NOMO-1 treated with dmso at 0.1 percent for 144 hours (cell line): ENCODE data around the gene ITIH1.
"Not testable (repeated sequence)": the region's sequence is repeated elsewhere in the genome, so short reads cannot be mapped to it uniquely, and the experiment has no call there.

Experiments used
- DNase-seq: peaks from one replicate; lab custom pipeline; 2025; ENCODE audit not compliant: unreplicated experiment; lab: John Stamatoyannopoulos, UW

ITIH1 gene, protein sequence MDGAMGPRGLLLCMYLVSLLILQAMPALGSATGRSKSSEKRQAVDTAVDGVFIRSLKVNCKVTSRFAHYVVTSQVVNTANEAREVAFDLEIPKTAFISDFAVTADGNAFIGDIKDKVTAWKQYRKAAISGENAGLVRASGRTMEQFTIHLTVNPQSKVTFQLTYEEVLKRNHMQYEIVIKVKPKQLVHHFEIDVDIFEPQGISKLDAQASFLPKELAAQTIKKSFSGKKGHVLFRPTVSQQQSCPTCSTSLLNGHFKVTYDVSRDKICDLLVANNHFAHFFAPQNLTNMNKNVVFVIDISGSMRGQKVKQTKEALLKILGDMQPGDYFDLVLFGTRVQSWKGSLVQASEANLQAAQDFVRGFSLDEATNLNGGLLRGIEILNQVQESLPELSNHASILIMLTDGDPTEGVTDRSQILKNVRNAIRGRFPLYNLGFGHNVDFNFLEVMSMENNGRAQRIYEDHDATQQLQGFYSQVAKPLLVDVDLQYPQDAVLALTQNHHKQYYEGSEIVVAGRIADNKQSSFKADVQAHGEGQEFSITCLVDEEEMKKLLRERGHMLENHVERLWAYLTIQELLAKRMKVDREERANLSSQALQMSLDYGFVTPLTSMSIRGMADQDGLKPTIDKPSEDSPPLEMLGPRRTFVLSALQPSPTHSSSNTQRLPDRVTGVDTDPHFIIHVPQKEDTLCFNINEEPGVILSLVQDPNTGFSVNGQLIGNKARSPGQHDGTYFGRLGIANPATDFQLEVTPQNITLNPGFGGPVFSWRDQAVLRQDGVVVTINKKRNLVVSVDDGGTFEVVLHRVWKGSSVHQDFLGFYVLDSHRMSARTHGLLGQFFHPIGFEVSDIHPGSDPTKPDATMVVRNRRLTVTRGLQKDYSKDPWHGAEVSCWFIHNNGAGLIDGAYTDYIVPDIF

DNA sequence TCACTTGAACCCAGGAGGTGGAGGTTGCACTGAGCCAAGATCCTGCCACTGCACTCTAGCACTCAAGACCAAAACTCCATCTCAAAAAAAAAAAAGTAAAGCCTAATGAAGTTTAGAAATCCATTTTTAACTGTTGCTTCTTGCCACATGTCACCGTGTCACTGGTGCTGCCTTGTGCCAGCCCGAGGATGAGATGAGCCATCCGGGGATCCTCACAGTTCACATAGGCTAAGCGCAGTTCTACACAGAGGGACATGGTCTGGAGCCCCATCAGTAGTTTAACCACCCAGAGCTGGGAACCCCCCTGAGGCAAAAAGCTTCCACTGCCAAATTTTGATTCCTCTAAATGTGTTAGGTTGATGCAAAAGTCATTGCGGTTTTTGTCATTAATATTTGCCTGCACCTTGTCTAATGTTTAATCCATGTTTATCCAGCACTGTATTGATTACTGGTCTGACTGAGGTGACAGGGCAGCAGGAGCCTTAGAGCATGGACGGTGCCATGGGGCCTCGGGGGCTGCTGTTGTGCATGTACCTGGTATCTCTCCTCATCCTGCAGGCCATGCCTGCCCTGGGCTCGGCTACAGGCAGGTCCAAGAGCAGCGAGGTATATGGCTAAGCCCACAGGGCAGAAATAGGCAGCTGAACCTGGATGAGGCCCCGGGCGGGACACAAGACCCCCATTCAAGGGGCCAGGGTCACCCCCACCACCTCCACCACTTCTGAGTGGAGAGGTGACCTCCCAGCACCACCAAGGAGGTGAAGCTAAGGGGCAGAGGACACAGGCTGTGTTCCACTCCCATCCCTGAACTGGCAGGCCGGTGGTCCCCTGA, at the start of gene ITIH1:
ITIH1 (plus strand) TSS at position 473 of the 832 bp plus-strand sequence; CDS start at position 490, 17 bp downstream.
- DNase-seq, result no peak

DNA sequence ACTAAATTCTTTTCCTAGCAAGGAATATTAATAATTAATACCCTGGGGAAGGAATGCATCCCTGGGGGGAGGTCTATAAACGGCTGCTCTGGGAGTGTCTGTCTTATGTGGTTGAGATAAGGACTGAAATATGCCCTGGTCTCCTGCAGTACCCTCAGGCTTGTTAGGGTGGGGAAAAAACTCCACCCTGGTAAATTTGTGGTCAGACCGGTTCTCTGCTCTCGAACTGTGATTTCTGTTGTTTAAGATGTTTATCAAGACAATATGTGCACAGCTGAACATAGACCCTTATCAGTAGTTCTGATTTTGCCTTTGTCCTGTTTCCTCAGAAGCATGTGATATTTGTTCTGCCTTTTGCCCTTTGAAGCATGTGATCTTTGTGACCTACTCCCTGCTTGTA, 48.6 kb upstream of the ITIH1 start:
- DNase-seq, result not testable (repeated sequence)

DNA sequence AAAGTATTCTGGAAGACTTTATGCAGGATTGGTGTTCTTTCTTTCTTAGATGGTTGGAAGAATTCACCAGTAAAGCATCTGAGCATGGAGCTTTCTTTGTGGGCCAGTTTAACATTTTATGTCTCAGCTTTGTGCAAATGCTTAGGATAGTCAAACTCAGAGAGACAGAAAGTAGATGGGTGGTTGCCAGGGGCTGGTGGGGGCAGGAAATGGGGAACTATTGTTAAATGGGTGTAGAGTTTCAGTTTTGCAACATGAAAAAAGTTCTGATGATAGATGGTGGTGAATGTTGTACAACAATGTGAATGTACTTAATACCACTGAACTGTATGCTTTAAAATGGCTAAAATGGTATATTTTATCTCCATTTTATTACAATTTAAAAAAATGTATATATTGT, 46.7 kb upstream of the ITIH1 start:
- DNase-seq, result peak; percentile 13

DNA sequence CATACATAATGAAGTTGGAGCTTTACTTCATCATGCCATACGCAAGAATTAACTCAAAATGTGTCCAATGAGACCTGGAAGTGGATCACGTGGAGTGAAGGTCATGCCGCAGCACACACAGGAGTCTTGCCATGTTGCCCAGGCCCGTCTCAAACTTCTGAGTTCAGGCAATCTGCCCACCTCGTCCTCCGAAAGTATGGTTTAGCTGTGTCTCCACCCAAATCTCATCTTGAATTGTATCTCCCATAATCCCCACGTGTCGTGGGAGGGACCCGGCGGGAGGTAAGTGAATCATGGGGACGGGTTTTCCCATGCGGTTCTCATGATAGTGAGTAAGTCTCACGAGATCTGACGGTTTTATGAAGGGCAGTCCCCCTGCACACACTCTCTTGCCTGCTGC, 45.8 kb upstream of the ITIH1 start:
- no peak for DNase-seq

DNA sequence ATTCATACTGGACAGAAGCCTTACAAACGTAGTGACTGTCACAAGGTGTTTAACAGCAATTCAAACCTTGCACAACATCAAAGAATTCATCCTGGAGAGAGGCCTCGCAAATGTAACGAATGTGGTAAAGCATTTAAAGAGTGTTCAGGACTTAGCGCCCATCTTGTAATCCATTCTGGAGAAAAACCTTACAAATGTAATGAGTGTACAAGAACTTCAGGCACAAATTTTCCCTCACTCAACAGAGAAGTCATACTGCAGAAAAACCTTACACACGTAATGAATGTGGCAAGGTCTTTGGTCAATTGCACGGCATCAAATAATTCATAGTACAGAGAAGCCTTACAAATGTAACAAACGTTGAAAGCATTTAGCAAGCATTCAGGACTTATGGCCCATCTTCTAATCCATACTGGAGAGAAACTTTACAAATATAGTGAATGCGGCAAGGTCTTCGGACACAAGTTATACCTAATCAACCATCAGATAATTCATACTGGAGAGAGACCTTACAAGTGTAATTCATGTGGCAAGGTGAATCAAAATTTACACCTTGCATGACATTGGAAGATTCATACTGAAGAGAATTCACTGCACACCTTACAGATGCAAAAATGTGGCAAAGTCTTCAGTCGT, 44.0 kb upstream of the ITIH1 start:
- no peak for DNase-seq

DNA sequence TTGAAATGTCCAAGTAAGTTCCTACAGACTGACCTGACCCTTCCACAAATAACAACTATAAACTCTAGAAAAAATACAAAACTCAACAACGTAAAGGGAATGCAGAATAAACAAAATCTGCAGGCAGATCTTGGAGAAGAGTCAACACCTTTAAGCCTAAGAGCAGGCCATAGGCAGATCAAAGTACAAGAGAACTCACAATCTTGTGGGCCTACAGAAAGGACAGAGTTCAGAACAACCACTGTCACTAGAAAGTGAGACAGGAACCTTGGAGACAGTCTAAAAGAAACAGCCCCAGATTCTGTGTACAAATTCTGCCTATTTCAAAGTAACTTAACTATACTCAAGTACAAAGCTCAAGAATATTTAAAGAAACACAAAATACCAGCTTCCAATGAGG, 37.7 kb upstream of the ITIH1 start:
- DNase-seq, result no peak

DNA sequence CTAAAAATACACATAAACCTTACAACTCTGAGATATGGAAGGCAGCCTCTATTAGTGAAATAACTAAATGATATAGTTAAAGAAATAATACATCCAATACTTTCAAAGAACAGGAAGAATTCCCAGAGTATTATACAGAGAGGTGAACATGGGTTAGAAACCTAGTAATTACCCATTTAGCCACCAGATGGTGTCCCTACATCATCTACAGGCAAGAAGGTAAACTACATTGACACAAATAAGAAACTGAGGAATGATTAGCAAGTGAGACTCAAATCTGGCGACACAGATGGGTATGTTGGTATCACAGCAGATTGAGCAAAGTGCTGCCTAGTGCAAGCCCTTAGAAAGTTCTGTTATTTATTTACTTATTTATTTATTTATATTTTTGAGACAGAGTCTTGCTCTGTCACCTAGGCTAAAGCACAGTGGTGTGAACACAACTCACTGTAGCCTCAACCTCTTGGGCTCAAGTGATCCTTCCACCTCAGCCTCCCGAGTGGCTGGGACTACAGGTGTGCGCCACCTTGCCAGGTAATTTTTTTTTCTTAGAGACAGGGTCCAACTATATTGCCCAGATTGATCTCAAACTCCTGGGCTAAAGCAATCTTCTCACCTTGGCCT, 34.9 kb upstream of the ITIH1 start:
- DNase-seq, result no peak

DNA sequence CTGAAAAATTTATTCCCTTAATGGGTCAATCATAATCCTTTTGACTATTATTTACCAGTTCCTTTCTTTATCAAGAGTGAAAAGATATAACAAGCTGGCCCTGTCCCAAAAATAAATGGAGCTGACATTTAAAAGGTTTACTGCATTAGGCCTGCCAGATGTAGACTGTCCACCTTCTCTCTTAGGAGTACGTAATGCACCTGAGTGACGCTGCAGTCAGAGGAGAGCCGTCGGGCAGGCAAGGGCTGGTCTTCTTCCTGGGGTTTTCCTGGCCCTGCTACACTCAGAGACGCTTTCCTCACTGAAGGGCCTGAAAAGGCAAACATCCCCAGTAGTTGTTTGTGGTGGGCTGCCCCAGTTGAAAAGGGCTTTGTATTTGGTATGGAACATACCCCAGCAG, 34.2 kb upstream of the ITIH1 start:
- no peak for DNase-seq

DNA sequence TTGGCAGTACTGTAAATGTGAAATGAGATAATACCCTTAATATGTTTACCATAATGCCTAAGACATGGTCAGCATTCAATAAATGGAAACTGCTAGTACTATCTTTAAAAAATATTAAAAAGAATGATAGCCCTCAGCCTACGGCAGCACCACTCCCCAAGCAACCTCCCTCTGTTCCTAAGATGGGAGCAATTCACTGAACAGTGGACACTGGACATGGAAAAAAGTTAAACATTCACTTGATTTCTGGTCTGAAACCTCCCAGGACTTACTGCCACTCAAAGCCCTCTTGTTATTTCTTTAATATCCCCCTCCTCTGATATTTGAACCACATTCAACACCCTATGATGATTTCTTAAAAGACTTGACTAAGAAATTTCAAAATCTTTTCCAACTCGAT, 33.7 kb upstream of the ITIH1 start:
- DNase-seq, result no peak

DNA sequence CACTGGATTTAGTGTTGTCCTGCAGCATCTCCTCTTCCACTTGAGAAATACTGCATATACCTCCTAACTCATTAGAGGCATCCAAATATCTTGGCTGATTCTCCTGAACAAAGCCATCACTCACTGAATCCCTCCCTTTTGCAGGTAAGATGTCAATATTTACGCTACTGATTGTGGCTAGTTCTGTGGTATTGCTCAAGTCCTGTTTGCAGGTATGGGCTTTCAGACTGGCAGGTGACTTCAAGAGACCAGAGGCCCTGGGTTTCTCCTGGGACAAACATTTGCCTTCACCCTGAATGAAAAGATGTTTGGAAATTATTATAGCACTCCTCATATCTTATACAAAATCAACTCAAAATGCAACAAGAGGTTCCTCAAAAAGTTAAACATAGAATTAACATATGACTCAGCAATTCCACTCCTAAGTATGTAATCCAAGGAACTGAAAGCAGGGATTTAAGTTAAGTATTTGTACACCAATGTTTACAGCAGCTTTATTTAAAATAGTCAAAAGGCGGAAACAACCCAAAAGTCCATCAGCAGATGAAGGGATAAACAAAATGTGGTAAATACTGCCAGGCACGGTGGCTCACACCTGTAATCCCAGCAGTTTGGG, 25.2 kb upstream of the ITIH1 start:
- DNase-seq, result no peak

DNA sequence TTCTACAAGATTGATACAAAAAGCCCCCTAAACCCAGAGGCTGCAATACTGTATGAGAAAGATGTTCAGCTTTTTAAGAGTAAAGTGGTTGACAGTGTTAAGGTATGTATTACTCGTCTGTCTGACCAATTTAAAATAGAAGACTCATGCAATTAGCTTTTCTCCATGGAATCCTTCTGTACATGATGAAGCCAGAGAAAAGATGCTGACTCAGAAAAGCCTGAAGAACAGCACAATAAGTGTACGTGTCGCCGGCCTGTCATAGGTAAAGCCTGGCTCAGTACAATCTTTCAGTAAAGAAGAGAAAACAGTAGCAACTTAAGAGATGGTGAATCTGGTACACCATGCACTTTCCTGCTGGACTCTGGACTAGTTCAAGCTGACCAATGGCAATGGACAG, 23.0 kb upstream of the ITIH1 start:
- DNase-seq, result no peak

DNA sequence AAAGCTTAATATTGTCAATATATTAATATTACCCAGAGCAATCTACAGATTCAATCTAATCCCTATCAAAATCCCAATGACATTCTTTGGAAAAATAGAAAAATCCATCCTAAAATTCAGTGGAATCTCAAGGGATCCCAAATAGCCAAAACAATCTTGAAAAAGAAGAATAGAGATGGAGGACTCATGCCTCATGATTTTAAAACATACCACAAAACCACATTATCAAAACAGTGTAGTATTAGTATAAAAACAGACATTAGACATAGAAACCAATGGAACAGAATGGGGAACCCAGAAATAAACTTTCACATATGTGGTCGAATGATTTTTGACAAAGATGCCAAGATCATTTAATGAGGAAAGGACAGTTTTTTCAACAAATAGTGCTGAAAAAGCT, 21.3 kb upstream of the ITIH1 start:
- no peak for DNase-seq

DNA sequence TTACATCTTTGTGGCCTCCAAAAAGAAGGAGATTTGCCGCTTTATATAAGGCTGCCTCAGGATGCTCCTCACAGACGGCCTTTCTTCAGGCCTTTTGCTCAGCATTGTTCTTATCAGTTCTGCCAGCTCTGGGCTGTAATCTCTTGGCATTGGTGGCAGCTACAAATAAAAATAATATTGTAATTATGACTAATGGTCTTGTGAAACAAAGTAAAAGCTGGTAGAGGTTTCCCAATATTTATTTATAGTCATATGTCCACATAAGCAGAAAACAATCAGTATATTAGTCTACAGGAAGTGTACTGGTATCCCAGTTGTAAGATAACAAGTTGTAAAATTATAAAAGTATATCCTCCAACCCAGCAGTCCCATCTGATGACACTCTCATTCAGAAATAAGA, 13.9 kb upstream of the ITIH1 start:
- DNase-seq, result no peak

DNA sequence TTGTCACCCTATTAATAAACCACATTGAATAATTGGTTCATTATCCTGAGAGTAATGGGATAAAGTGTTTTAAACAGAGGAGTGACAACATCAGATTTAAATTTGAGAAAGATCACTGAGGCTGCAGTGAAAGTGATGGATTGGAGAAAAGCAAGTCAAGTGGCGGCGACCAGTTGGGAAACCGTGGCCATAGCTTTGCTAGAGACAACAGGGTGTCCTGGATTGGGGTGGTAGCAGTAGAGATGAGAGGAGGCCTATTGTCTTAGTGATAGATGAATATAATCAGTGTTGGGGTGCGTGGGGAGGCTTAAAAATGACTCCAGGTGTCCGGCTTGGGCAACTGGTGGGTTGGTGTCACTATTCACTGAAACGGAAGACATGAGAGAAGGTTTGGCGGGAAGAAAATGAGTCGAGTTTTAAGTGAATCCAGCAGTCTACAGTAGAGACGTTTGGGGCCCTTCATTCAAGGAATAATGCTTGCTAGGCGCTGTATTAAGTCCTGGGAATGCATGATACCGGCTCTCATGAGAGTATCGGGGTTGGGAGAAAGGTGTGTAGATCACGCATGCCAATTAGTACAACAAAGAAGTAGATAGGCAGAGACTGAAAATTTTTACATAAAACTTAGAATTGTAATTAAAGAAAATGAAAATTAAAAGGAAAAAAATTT, 7.5 kb upstream of the ITIH1 start:
- DNase-seq, result no peak

DNA sequence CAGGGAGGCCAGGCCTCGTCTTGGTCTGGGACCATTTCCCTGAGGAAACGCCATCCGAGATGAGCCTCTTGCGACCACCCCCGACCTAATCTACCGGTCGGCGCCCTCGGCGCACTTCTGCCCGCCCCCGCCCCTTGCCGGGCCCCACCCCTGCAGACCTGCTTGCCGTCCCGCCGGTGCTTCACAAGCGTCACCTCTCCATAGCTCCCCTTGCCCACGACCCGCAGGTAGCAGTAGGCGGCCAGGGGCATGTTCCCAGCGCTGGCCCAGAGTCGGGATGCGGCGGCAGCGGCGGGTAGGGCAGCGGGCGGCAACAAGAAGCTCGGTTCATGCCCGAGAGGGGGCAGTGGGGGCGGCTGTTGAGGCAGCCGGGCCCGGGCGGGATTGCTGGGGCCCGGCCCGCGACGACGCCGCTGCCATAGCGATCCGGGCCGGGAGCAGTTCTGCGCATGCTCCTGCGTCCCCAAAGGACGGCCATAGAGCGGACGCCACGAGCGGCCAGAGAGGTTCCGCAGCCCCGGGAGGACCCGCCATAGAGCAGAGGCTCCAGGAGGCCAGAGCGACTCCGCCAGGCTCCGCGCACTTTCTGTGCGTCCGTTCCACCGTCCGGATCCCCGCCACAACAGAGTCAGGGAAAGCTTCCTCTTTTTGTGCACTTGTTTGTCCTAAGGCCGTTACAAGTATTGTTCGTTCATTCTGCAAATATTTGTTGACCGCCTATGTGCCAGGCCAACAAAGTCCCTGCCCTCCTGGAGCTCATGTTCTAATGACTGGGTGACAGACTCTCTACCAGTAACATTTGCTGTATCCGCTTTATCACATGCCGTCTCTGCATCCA, 6.7 kb upstream of the ITIH1 start, which contains the start of gene NEK4:
NEK4 (minus strand) TSS at position 445 of the 838 bp plus-strand sequence; CDS start at position 251, 194 bp downstream.
- DNase-seq, result peak; percentile 94

DNA sequence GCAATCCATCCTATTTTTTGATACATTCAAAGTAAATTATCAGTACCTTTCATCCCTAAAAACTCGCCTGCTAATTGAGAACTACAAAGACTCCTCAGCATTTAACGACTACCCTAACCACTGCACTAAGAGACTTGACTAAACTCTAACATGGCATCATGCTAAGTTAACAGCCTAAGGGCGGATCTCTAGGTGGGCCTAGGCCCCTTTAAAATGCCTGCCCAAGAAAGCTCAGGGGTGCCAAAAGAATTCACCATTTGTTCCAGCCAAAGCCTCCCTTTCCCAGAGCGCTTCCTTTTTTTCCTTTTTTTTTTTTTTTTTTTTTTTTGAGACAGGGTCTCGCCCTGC, 6.1 kb upstream of the ITIH1 start:
- no peak for DNase-seq

DNA sequence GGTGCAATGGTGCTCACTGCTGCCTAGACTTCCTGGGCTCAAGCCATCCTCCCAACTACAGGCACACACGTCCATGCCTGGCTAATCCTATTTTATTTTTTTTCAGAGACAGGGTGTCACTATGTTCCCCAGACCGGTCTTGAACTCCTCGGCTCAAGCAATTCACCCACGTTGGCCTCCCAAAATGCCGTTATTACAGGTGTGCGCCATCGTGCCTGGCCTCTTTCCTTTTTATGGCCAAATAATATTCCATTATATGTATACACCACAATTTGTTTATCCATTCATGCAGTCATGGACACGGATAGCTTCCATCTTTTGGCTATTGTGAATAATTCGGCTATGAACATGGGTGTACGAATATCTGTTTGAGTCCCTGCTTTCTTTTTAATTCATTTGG, 5.7 kb upstream of the ITIH1 start:
- DNase-seq, result no peak

DNA sequence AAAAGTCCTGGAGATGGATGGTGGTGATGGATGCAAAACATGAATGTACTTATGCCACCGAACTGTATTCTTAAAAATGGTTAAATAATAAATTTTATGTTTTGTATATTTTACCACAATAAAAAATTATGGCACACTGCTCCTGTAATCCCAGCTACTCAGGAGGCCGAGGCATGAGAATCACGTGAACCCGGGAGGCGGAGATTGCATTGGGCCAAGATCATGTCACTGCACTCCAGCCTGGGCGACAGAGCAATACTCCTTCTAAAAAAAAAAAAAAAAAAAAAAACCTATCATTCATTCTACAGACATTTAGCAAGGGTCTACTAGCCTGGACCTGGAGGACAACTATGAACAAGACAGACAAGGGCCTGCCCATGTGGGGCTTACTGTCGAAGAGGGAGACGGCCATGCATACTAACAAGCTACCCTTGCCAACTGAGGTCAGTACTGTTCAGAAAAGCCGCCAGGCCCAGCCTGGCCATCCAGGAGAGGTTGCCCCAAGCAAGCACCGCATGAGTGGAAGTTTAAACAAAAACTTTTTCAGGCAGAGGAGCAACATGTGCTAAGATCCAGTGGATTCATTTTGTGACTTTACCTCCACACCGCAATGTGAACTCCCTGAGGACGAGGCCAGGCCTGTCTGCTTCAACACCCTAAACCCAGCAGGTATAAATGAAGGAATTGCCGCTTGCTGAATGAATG, 3.9 kb upstream of the ITIH1 start:
- no peak for DNase-seq
